ENCODE data around the gene SPAG16. TPM values are rescaled to one million over a fixed set of nuclear protein-coding genes. Genes with fewer than 3 reads are reported as not detected.

Gene SPAG16
- total RNA-seq, 1 experiment from 2014 or later: 0.30 TPM

DNA sequence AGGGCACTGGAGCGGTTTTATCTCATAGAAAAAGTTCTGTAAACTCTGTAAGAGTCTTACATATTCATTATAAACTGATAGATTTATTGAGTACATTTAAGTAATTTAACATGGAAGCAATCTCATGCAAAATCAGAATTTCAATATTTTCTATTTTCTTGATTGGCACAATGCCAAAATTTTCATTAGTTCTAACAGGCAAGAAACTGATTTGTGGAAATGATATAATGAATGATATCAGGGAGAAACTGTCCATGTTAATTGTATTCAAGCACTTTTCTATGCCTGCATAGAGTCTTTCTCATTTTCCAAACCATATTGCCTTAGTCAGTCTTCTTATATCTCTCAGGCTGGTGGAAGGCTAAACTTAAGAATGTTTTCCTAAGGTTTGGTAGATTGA, 23.0 kb upstream of the SPAG16 start:
- RAD21 ChIA-PET (ENCODE audit: low non-redundant PET in 1 of 2, low total read pairs in 2 of 2, uncharacterized antibody in 2 of 2, unreplicated experiment in 2 of 2): no interaction called here
- H4K20me1 ChIP-seq (ENCODE audit: insufficient read depth): no peaks in the 10 kb centered on the region
- no peak for TF ChIP-seq ZFX (IDR thresholded peaks at IDR 0.05)
- TF ChIP-seq, protein P1, sequence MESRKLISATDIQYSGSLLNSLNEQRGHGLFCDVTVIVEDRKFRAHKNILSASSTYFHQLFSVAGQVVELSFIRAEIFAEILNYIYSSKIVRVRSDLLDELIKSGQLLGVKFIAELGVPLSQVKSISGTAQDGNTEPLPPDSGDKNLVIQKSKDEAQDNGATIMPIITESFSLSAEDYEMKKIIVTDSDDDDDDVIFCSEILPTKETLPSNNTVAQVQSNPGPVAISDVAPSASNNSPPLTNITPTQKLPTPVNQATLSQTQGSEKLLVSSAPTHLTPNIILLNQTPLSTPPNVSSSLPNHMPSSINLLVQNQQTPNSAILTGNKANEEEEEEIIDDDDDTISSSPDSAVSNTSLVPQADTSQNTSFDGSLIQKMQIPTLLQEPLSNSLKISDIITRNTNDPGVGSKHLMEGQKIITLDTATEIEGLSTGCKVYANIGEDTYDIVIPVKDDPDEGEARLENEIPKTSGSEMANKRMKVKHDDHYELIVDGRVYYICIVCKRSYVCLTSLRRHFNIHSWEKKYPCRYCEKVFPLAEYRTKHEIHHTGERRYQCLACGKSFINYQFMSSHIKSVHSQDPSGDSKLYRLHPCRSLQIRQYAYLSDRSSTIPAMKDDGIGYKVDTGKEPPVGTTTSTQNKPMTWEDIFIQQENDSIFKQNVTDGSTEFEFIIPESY (IDR thresholded peaks at IDR 0.05; ENCODE audit: extremely low read depth, insufficient replicate concordance, low read length): no peak
- TF ChIP-seq, protein P2, sequence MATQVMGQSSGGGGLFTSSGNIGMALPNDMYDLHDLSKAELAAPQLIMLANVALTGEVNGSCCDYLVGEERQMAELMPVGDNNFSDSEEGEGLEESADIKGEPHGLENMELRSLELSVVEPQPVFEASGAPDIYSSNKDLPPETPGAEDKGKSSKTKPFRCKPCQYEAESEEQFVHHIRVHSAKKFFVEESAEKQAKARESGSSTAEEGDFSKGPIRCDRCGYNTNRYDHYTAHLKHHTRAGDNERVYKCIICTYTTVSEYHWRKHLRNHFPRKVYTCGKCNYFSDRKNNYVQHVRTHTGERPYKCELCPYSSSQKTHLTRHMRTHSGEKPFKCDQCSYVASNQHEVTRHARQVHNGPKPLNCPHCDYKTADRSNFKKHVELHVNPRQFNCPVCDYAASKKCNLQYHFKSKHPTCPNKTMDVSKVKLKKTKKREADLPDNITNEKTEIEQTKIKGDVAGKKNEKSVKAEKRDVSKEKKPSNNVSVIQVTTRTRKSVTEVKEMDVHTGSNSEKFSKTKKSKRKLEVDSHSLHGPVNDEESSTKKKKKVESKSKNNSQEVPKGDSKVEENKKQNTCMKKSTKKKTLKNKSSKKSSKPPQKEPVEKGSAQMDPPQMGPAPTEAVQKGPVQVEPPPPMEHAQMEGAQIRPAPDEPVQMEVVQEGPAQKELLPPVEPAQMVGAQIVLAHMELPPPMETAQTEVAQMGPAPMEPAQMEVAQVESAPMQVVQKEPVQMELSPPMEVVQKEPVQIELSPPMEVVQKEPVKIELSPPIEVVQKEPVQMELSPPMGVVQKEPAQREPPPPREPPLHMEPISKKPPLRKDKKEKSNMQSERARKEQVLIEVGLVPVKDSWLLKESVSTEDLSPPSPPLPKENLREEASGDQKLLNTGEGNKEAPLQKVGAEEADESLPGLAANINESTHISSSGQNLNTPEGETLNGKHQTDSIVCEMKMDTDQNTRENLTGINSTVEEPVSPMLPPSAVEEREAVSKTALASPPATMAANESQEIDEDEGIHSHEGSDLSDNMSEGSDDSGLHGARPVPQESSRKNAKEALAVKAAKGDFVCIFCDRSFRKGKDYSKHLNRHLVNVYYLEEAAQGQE (IDR thresholded peaks at IDR 0.05; ENCODE audit: low read depth): no peak
- TF ChIP-seq RAD21 (IDR thresholded peaks at IDR 0.05; ENCODE audit: low read depth): no peak
- TF ChIP-seq FOSL1 (IDR thresholded peaks at IDR 0.05; ENCODE audit: low read depth): no peak
- no peak for TF ChIP-seq CEBPB (IDR thresholded peaks at IDR 0.05; ENCODE audit: low read depth)
- TF ChIP-seq EZH2 (IDR thresholded peaks at IDR 0.05): no peak
- TF ChIP-seq ELF1 (IDR thresholded peaks at IDR 0.05; ENCODE audit: borderline replicate concordance, low read depth): no peak
- no peak for TF ChIP-seq CBX3 (IDR thresholded peaks at IDR 0.05; ENCODE audit: low read depth)
- no peak for TF ChIP-seq JUND (IDR thresholded peaks at IDR 0.05)
- no peak for TF ChIP-seq MAX (IDR thresholded peaks at IDR 0.05)
- TF ChIP-seq SP1 (IDR thresholded peaks at IDR 0.05; ENCODE audit: low read depth): no peak
- TF ChIP-seq YY1 (IDR thresholded peaks at IDR 0.05; ENCODE audit: extremely low read depth, insufficient replicate concordance, low read depth, low read length): no peak

More for the DNA sequence above, 23.0 kb upstream of the SPAG16 start:
- BruUV-seq (replicated peaks): no TSS peak
- Histone ChIP-seq H2AFZ (ENCODE audit: low read depth, low read length, poor library complexity, severe bottlenecking) (no peak overlapping the region), H3K9me2 (ENCODE audit: insufficient read depth) (no peaks in the 10 kb centered on the region; the same call in 1 of the 2 replicates), H3K27me3 (ENCODE audit: insufficient read depth, low read length) (no peaks in the 10 kb centered on the region), H3K36me3 (ENCODE audit: control insufficient read depth in 1 of 2, insufficient read depth in 2 of 2, low read length in 2 of 2) (no peaks in the 10 kb centered on the region), H3K4me1 (ENCODE audit: control insufficient read depth in 1 of 2, insufficient read depth in 2 of 2, low read length in 2 of 2) (no peaks in the 10 kb centered on the region), H3K4me3 (replicated peaks in 1 of 2; ENCODE audit: low read depth in 1 of 2, low read length in 2 of 2) (no peak overlapping the region), H3K4me2 (ENCODE audit: low read length) (no peak overlapping the region), H3K79me2 (ENCODE audit: insufficient read depth, low read length) (no peaks in the 10 kb centered on the region), H3K9me3 (ENCODE audit: control insufficient read depth in 1 of 2, insufficient read depth in 1 of 2, low read depth in 1 of 2, low read length in 2 of 2) (no peaks in the 10 kb centered on the region), H3K27ac (ENCODE audit: low read depth, low read length) (no peak overlapping the region), H3K9ac (ENCODE audit: low read length) (no peak overlapping the region)
- POLR2A ChIA-PET: no interaction called here
- ATAC-seq (no peak), DNase-seq (ENCODE audit: low read depth, low spot score) (no peak)
- intact Hi-C loops (cut with micrococcal nuclease): no loop called here
- CTCF ChIA-PET: no interaction called here
